Measurements from ENCODE around the gene RNU6-8.

DNA sequence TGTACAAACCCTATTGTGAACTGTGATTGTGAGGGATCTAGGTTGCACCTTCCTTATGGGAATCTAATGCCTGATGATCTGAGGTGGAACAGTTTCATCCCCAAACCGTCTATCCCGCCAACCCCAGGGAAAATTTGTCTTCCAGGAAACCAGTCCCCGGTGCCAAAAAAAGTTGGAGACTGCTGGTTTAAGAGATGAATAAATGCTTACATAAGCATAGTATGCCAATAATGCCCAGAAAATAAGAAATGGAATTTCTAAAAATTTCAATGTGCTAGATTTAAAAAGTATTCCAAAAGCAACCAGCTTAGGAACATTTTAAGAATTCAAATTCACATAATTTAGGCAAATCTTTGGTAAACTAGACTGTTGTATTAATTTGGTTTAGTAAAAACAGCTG lies 5.4 kb upstream of the RNU6-8 start:
- no peak for TF ChIP-seq EP300 (IDR thresholded peaks at IDR 0.05)
- TF ChIP-seq, protein P1, sequence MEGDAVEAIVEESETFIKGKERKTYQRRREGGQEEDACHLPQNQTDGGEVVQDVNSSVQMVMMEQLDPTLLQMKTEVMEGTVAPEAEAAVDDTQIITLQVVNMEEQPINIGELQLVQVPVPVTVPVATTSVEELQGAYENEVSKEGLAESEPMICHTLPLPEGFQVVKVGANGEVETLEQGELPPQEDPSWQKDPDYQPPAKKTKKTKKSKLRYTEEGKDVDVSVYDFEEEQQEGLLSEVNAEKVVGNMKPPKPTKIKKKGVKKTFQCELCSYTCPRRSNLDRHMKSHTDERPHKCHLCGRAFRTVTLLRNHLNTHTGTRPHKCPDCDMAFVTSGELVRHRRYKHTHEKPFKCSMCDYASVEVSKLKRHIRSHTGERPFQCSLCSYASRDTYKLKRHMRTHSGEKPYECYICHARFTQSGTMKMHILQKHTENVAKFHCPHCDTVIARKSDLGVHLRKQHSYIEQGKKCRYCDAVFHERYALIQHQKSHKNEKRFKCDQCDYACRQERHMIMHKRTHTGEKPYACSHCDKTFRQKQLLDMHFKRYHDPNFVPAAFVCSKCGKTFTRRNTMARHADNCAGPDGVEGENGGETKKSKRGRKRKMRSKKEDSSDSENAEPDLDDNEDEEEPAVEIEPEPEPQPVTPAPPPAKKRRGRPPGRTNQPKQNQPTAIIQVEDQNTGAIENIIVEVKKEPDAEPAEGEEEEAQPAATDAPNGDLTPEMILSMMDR (IDR thresholded peaks at IDR 0.05), result no peak
- TF ChIP-seq POLR2AphosphoS5 (IDR thresholded peaks at IDR 0.05), result no peak
- TF ChIP-seq POLR2A (IDR thresholded peaks at IDR 0.05), result no peak

Data from sigmoid colon (tissue), 4 donors.